Measurements from ENCODE around the gene SEPSECS.
"Not testable (repeated sequence)": the region's sequence is repeated elsewhere in the genome, so short reads cannot be mapped to it uniquely, and the experiment has no call there.

The SEPSECS gene

GRCh38 chr4:25089051-25089763 lies 71.0 kb downstream of the SEPSECS start:
- Histone ChIP-seq H3K36me3 (ENCODE audit: control insufficient read depth, insufficient read depth, low read length) (no peaks in the 10 kb centered on the region), H3K4me3 (ENCODE audit: insufficient read depth, low read depth, low read length, poor library complexity, severe bottlenecking) (no peak overlapping the region), H3K27me3 (replicated peaks; ENCODE audit: control insufficient read depth, insufficient read depth, low read length, poor library complexity, severe bottlenecking) (no peaks in the 10 kb centered on the region), H3K27ac (ENCODE audit: insufficient read depth, low read length, poor library complexity, severe bottlenecking) (no peak overlapping the region), H3K9me3 (ENCODE audit: control insufficient read depth, low read length) (no peaks in the 10 kb centered on the region), H3K4me1 (ENCODE audit: control insufficient read depth, insufficient read depth, low read length, poor library complexity, severe bottlenecking) (no peaks in the 10 kb centered on the region)
- no peak for DNase-seq

- H3K27me3 ChIP-seq (replicated peaks; ENCODE audit: control insufficient read depth, insufficient read depth, low read length, poor library complexity, severe bottlenecking), result no peaks in the 10 kb centered on the region
- H3K36me3 ChIP-seq (ENCODE audit: control insufficient read depth, insufficient read depth, low read length), result no peaks in the 10 kb centered on the region
- no peak overlapping the region for H3K4me3 ChIP-seq (ENCODE audit: insufficient read depth, low read depth, low read length, poor library complexity, severe bottlenecking)
- H3K9me3 ChIP-seq (ENCODE audit: control insufficient read depth, low read length), result no peaks in the 10 kb centered on the region
- H3K27ac ChIP-seq (ENCODE audit: insufficient read depth, low read length, poor library complexity, severe bottlenecking), result no peak overlapping the region
- H3K4me1 ChIP-seq (ENCODE audit: control insufficient read depth, insufficient read depth, low read length, poor library complexity, severe bottlenecking), result no peaks in the 10 kb centered on the region
- DNase-seq, result no peak
Measured at GRCh38 chr4:25088093-25088952, 71.9 kb downstream of the SEPSECS start.

- Histone ChIP-seq H3K9me3 (ENCODE audit: control insufficient read depth, low read length) (no peaks in the 10 kb centered on the region), H3K4me1 (ENCODE audit: control insufficient read depth, insufficient read depth, low read length, poor library complexity, severe bottlenecking) (no peaks in the 10 kb centered on the region), H3K27ac (ENCODE audit: insufficient read depth, low read length, poor library complexity, severe bottlenecking) (no peak overlapping the region), H3K27me3 (replicated peaks; ENCODE audit: control insufficient read depth, insufficient read depth, low read length, poor library complexity, severe bottlenecking) (no peaks in the 10 kb centered on the region), H3K4me3 (ENCODE audit: insufficient read depth, low read depth, low read length, poor library complexity, severe bottlenecking) (no peak overlapping the region), H3K36me3 (ENCODE audit: control insufficient read depth, insufficient read depth, low read length) (no peaks in the 10 kb centered on the region)
- no peak for DNase-seq
Measured at GRCh38 chr4:25085671-25086070, 74.6 kb downstream of the SEPSECS start.

GRCh38 chr4:25083441-25083840 lies 76.8 kb downstream of the SEPSECS start:
- not testable (repeated sequence) for H3K4me3 ChIP-seq (ENCODE audit: insufficient read depth, low read depth, low read length, poor library complexity, severe bottlenecking); DNase-seq; H3K27me3 ChIP-seq (replicated peaks; ENCODE audit: control insufficient read depth, insufficient read depth, low read length, poor library complexity, severe bottlenecking); H3K27ac ChIP-seq (ENCODE audit: insufficient read depth, low read length, poor library complexity, severe bottlenecking); H3K9me3 ChIP-seq (ENCODE audit: control insufficient read depth, low read length); H3K4me1 ChIP-seq (ENCODE audit: control insufficient read depth, insufficient read depth, low read length, poor library complexity, severe bottlenecking); H3K36me3 ChIP-seq (ENCODE audit: control insufficient read depth, insufficient read depth, low read length)

- H3K27me3 ChIP-seq (replicated peaks; ENCODE audit: control insufficient read depth, insufficient read depth, low read length, poor library complexity, severe bottlenecking), result no peaks in the 10 kb centered on the region
- H3K4me1 ChIP-seq (ENCODE audit: control insufficient read depth, insufficient read depth, low read length, poor library complexity, severe bottlenecking), result no peaks in the 10 kb centered on the region
- H3K9me3 ChIP-seq (ENCODE audit: control insufficient read depth, low read length), result no peaks in the 10 kb centered on the region
- no peaks in the 10 kb centered on the region for H3K36me3 ChIP-seq (ENCODE audit: control insufficient read depth, insufficient read depth, low read length)
- H3K4me3 ChIP-seq (ENCODE audit: insufficient read depth, low read depth, low read length, poor library complexity, severe bottlenecking), result no peak overlapping the region
- no peak overlapping the region for H3K27ac ChIP-seq (ENCODE audit: insufficient read depth, low read length, poor library complexity, severe bottlenecking)
- no peak for DNase-seq
Measured at GRCh38 chr4:25081866-25082471, 78.3 kb downstream of the SEPSECS start.

DNA sequence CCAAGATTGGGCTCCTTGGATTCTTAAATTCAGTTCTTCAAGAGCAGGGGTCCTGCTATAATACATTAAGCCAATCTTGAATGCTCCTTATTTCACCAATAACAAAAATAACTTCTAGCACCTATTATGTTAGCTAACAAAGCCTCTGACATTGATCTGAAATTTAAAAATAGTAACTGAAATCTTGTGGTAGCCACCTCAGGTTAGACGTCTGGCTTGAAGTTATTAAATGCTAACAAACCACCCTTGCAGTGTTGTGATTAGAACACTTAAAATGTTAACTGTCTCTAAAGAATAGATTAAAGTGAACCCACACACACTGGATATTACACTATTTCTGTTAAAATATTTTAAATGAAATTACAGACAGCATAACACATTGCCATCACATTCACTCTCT lies 79.7 kb downstream of the SEPSECS start:
- Histone ChIP-seq H3K27ac (ENCODE audit: insufficient read depth, low read length, poor library complexity, severe bottlenecking) (no peak overlapping the region), H3K36me3 (ENCODE audit: control insufficient read depth, insufficient read depth, low read length) (no peaks in the 10 kb centered on the region), H3K27me3 (replicated peaks; ENCODE audit: control insufficient read depth, insufficient read depth, low read length, poor library complexity, severe bottlenecking) (no peaks in the 10 kb centered on the region), H3K4me1 (ENCODE audit: control insufficient read depth, insufficient read depth, low read length, poor library complexity, severe bottlenecking) (no peaks in the 10 kb centered on the region), H3K4me3 (ENCODE audit: insufficient read depth, low read depth, low read length, poor library complexity, severe bottlenecking) (no peak overlapping the region), H3K9me3 (ENCODE audit: control insufficient read depth, low read length) (no peaks in the 10 kb centered on the region)
- DNase-seq, result no peak

DNA sequence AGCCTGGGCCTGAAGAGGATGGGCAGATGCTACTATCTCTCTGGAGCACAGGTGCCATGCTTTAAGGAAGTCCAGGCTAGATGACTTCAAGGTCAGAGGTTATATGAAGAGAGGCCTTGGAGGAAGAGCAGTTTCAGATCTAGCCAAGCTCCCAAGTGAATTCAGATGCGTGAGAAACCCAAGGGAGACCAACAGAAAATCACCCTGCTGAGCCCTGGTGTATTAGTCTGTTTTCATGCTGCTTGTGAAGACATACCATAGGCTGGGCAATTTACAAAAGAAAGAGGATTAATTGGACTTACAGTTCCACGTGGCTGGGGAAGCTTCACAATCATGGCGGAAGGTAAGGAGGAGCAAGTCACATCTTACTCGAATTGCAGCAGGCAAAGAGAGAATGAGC lies 81.7 kb downstream of the SEPSECS start:
- Histone ChIP-seq H3K9me3 (ENCODE audit: control insufficient read depth, low read length) (no peaks in the 10 kb centered on the region), H3K36me3 (ENCODE audit: control insufficient read depth, insufficient read depth, low read length) (no peaks in the 10 kb centered on the region), H3K27me3 (replicated peaks; ENCODE audit: control insufficient read depth, insufficient read depth, low read length, poor library complexity, severe bottlenecking) (no peaks in the 10 kb centered on the region), H3K4me3 (ENCODE audit: insufficient read depth, low read depth, low read length, poor library complexity, severe bottlenecking) (no peak overlapping the region), H3K4me1 (ENCODE audit: control insufficient read depth, insufficient read depth, low read length, poor library complexity, severe bottlenecking) (no peaks in the 10 kb centered on the region), H3K27ac (ENCODE audit: insufficient read depth, low read length, poor library complexity, severe bottlenecking) (no peak overlapping the region)
- no peak for DNase-seq

GRCh38 chr4:25076625-25077398 lies 83.4 kb downstream of the SEPSECS start:
- no peak for DNase-seq
- no peak overlapping the region for H3K4me3 ChIP-seq (ENCODE audit: insufficient read depth, low read depth, low read length, poor library complexity, severe bottlenecking)
- H3K9me3 ChIP-seq (ENCODE audit: control insufficient read depth, low read length), result no peaks in the 10 kb centered on the region
- no peaks in the 10 kb centered on the region for H3K4me1 ChIP-seq (ENCODE audit: control insufficient read depth, insufficient read depth, low read length, poor library complexity, severe bottlenecking)
- H3K36me3 ChIP-seq (ENCODE audit: control insufficient read depth, insufficient read depth, low read length), result no peaks in the 10 kb centered on the region
- H3K27me3 ChIP-seq (replicated peaks; ENCODE audit: control insufficient read depth, insufficient read depth, low read length, poor library complexity, severe bottlenecking), result no peaks in the 10 kb centered on the region
- no peak overlapping the region for H3K27ac ChIP-seq (ENCODE audit: insufficient read depth, low read length, poor library complexity, severe bottlenecking)

DNA sequence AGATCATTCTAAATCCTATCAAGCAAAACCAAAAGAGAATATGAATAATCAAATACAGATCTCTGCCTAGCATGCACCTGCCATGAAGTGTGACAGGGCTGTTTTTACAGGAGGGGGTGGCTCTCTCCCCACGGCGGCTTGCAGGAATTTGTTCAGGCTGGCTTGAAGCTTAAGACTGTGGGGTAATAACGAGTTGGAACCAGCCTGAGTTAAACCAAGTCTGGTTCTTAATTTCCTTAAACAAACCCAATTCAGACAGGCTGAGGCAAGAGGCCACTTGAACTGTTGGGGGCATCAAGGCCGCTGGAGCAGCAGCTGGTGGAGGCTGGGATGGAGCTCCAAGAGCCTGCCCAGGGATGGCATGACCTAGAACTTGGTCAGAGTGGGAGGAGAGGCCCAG lies 84.4 kb downstream of the SEPSECS start:
- no peaks in the 10 kb centered on the region for H3K9me3 ChIP-seq (ENCODE audit: control insufficient read depth, low read length)
- no peaks in the 10 kb centered on the region for H3K36me3 ChIP-seq (ENCODE audit: control insufficient read depth, insufficient read depth, low read length)
- no peak for DNase-seq
- H3K27ac ChIP-seq (ENCODE audit: insufficient read depth, low read length, poor library complexity, severe bottlenecking), result no peak overlapping the region
- no peaks in the 10 kb centered on the region for H3K27me3 ChIP-seq (replicated peaks; ENCODE audit: control insufficient read depth, insufficient read depth, low read length, poor library complexity, severe bottlenecking)
- no peak overlapping the region for H3K4me3 ChIP-seq (ENCODE audit: insufficient read depth, low read depth, low read length, poor library complexity, severe bottlenecking)
- no peaks in the 10 kb centered on the region for H3K4me1 ChIP-seq (ENCODE audit: control insufficient read depth, insufficient read depth, low read length, poor library complexity, severe bottlenecking)

Measured in effector memory CD4-positive, alpha-beta T cell (primary cell).